GM13976 (cell line): ENCODE data around the gene WASF2.
A peak's percentile ranks its signal among the peaks of the same experiment; 100 is the strongest.

ENCODE experiments used
- DNase-seq: peaks from one replicate; pipeline ENCODE4 v3.0.0; 2012; ENCODE audit warnings: low spot score
- CTCF ChIP-seq: IDR thresholded peaks from 2 replicates; pipeline ENCODE4 v1.5.1; 2012; ENCODE audit warnings: borderline replicate concordance, mild to moderate bottlenecking; ENCODE audit not compliant: insufficient read depth; ENCODE audit errors: extremely low read depth, missing control alignments, control extremely low read depth
- in situ Hi-C: fragments of 300-500 bp; cut with MboI; formaldehyde crosslinking; loops from one replicate; pipeline ENCODE4 v1.12.0; 2022; ENCODE audit warnings: low sequenced_read_pairs, mixed read lengths, inconsistent platforms; ENCODE audit not compliant: unreplicated experiment

Gene WASF2

GRCh38 chr1:27403931-27404330, 86.0 kb downstream of the WASF2 start:
- DNase-seq: no peak
- in situ Hi-C loops: no loop called here
- no peak for TF ChIP-seq CTCF

DNA sequence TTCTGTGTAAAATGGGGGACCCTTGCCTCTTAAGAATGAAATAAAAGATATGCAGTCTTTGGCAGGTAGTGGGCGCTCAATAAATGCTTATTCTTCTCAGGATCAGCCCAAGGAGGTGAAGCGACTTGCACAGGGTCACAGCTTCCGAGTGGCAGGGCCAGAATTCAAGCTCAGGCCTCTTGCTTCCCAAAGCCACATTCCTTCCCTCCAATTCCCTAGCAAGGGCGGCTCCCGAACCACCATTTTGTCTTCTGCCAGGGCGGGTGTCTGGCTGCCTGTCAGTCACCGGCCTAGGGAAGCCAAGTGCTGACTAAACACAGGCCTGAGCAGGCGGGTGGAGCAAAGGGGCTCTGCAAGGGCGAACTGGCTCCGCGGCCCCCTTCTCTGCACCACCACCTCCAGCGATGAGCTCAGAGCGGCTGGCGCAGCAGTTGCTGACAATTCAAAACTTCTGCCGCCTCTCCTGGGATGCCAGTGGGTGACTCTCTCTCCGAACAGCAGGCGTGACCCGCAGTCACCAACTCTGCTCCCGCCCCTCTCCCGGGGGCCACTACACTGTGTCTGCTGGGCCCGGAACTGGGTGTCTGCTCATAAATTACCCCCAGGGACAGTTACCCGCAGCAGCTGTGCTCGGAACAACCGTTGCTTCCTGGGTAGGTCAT, 86.8 kb downstream of the WASF2 start:
- peak; percentile 70 for DNase-seq
- in situ Hi-C loops: no loop called here
- TF ChIP-seq CTCF: peak; percentile 48

GRCh38 chr1:27402349-27402754, 87.6 kb downstream of the WASF2 start:
- peak; percentile 45 for DNase-seq
- in situ Hi-C loops: no loop called here
- TF ChIP-seq CTCF: peak; percentile 59

DNA sequence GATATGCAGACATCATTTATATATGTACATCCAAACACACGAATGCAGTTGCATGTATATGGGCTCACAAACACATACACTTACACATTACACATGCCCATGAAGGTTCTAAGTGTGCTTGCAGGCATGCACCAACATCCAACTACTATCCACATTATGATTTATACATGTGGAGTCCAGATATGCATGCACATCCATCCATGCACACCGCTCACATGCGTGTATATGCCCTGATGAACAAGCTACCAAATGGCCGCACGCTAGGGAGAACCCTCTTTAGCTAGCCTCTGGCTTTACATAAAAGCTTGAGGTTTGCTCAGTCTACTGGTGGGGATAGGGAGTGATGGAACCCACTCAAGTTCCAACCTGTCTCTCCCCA, 89.0 kb downstream of the WASF2 start:
- DNase-seq: no peak
- in situ Hi-C loops: no loop called here
- no peak for TF ChIP-seq CTCF

- no peak for TF ChIP-seq CTCF
- in situ Hi-C loops: no loop called here
- DNase-seq: no peak
These were observed 89.6 kb downstream of the WASF2 start for GRCh38 chr1:27400082-27400962.

- DNase-seq: no peak
- TF ChIP-seq CTCF: no peak
- in situ Hi-C loops: loop anchor here (10.0 kb wide), 2 partner anchors 205 to 265 kb away; partner anchors contain the start of gene AHDC1
These were observed 90.5 kb downstream of the WASF2 start for GRCh38 chr1:27399251-27400025.
